Measurements from ENCODE around the gene SH3GLB1.
A peak's percentile ranks its signal among the peaks of the same experiment; 100 is the strongest.

SH3GLB1 gene

DNA sequence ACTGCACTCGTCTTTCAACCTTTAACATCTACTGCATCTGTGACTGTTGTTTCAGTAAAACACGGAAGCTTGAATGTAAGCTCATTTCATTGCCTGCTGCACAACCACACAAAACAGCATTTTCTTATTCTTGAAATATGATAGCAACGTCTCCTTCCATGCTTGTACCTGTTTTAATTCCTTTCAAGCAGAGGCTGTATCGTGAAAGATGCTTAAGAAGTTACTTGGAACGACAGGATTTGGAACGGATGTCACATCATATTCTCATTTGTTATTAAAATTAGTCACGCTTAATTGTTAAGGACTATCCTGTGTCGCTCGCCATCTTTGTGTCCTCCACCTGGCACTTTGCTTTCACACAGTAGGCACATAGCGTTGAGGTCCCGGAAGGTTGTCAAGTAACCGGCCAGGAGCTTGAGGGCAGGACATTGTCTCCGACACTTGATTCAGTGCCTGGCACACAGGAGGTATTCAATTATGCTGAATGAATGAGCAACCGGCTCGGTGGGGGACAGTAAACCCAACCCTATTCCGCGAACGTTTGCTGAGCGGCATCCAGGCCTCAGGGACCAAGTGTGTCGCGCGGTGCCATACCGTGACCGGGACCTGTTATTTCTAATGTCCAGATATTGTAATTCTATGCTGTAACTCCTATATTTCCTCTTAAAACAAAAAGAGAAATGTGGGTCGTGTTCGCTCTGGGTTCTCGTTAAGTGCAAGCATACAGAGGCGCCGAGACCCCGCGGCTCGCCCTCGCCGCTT lies 499 bp upstream of the SH3GLB1 start:
- FAIRE-seq (no peak), DNase-seq (ENCODE audit: insufficient read length, low spot score) (peak; percentile 6)
- TF ChIP-seq POLR2A (IDR thresholded peaks at IDR 0.05; ENCODE audit: low read depth, low read length) = peak; percentile 77; the same call in 1 of the 2 replicates
- peak; percentile 54; the same call in 1 of the 2 replicates for TF ChIP-seq TAF1 (IDR thresholded peaks at IDR 0.05; ENCODE audit: low read depth, low read length)
- TF ChIP-seq POU2F2 (IDR thresholded peaks at IDR 0.05; ENCODE audit: low read depth, low read length) = no peak

DNA sequence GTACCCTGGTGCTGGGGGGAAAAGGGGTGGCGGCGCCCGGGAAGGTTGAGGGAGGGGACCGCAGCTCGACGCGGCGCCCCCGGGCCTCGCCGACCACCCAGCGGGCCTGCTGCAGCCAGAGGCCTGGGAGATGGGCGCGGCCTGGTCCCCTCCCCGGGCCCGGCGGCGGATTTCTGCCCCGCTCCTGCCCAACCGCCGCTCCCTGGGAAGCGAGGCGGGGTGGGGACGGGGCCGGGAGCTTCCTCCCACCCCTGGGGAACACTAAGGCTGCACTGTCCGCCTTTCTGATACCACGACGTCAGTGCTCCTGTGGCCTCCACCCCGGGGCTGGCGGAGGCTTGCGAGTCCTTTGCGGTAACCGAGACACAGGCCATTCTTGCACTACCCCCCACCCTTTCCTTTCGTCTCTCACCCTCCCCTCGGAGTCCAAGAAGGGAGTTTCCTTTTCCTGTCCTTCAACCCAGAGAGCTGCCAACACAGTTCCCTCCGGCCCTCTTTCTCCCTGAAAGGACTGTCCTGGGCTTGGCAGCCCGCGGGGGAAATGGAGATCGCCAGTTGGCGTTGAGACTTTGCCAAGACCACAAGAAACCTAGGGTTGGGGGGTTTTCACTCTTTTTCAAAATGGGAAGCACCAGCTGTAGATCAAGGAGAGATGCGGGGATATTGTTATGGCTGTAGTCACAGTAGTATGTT lies 742 bp downstream of the SH3GLB1 start:
- DNase-seq (ENCODE audit: insufficient read length, low spot score) = peak; percentile 12
- no peak for TF ChIP-seq TAF1 (IDR thresholded peaks at IDR 0.05; ENCODE audit: low read depth, low read length)
- peak; percentile 6; the same call in 1 of the 2 replicates for TF ChIP-seq POLR2A (IDR thresholded peaks at IDR 0.05; ENCODE audit: low read depth, low read length)
- FAIRE-seq = peak; percentile 33

DNA sequence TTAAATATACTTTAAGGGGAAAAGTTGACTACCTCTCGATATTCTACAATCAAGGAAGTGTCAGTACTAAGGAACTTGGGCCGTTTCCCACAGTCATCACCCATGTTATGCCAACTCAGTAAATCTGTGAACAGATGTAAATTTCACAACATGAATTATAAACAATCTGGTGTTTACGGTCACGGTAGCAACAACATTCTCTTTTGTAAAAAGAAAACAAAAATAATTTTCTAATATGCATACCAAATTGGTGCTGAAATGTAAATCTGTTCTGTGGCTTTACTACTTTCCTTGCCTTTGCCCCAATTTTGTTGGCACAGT lies 1.2 kb downstream of the SH3GLB1 start:
- no peak for DNase-seq (ENCODE audit: insufficient read length, low spot score)

DNA sequence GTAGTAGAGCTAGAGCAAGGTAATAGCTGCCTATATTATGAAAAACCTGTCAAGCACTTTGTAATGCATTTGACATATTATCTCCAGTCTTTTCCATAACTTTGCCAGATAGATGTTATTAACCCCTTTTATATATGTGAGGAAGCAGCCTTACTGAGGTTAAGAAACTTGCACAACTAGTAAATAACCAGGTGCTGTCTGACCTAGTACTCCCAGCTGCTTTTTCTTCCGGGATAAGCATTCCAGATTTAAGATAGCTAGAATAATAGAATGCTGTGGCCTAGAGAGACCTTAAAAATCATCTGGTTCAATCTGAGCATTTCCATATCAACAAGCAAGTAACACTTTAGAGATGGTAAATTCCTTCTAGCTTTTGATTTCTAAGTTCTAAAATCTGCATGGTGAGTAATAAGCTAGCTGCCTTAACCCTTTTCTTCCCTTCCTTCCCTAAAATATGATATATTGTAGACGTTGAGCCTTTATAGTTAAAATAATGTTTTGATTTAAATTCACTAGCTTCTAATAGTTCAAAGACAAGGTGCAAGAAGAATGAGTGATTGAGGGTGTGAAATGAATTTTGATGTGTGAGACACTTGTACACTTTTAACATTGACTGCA lies 1.8 kb downstream of the SH3GLB1 start:
- FAIRE-seq (no peak), DNase-seq (ENCODE audit: insufficient read length, low spot score) (no peak)
- TF ChIP-seq TAF1 (IDR thresholded peaks at IDR 0.05; ENCODE audit: low read depth, low read length) (no peak), POU2F2 (IDR thresholded peaks at IDR 0.05; ENCODE audit: low read depth, low read length) (no peak), PAX5 (IDR thresholded peaks at IDR 0.05; ENCODE audit: insufficient read depth, low read length, severe bottlenecking) (no peak), SPI1 (IDR thresholded peaks at IDR 0.05; ENCODE audit: low read depth, low read length) (no peak), POLR2A (IDR thresholded peaks at IDR 0.05; ENCODE audit: low read depth, low read length) (no peak), POLR2AphosphoS5 (IDR thresholded peaks at IDR 0.05; ENCODE audit: low read depth, low read length) (no peak)

More for the DNA sequence above, 1.2 kb downstream of the SH3GLB1 start:
- TF ChIP-seq SPI1 (IDR thresholded peaks at IDR 0.05; ENCODE audit: low read depth, low read length) = no peak
- TF ChIP-seq PAX5 (IDR thresholded peaks at IDR 0.05; ENCODE audit: insufficient read depth, low read length, severe bottlenecking) = no peak
- TF ChIP-seq TAF1 (IDR thresholded peaks at IDR 0.05; ENCODE audit: low read depth, low read length) = no peak
- no peak for TF ChIP-seq POU2F2 (IDR thresholded peaks at IDR 0.05; ENCODE audit: low read depth, low read length)
- TF ChIP-seq POLR2A (IDR thresholded peaks at IDR 0.05; ENCODE audit: low read depth, low read length) = no peak
- TF ChIP-seq POLR2AphosphoS5 (IDR thresholded peaks at IDR 0.05; ENCODE audit: low read depth, low read length) = no peak
- FAIRE-seq = no peak

DNA sequence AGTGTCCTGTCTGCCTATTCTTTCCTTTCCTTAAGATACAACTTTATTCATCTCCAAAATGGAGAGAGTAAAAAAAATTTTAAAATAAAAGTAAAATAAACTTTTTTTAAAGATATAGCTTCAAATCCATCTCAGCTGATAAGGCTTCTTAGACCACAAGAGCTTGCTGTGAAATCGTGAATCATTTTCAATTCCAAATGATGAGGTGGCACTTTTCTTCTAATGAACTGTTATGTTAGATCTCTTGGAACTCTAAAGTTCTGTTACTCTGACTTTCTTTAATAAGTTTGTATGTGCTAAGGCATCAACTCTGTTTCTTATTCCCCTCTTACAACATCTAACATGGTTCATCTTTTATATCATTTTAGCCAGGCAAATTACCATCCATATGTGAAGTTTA lies 4.5 kb downstream of the SH3GLB1 start:
- TF ChIP-seq PAX5 (IDR thresholded peaks at IDR 0.05; ENCODE audit: insufficient read depth, low read length, severe bottlenecking) = no peak
- no peak for TF ChIP-seq POLR2A (IDR thresholded peaks at IDR 0.05; ENCODE audit: low read depth, low read length)
- no peak for TF ChIP-seq TAF1 (IDR thresholded peaks at IDR 0.05; ENCODE audit: low read depth, low read length)
- TF ChIP-seq SPI1 (IDR thresholded peaks at IDR 0.05; ENCODE audit: low read depth, low read length) = no peak
- no peak for TF ChIP-seq POU2F2 (IDR thresholded peaks at IDR 0.05; ENCODE audit: low read depth, low read length)
- no peak for TF ChIP-seq POLR2AphosphoS5 (IDR thresholded peaks at IDR 0.05; ENCODE audit: low read depth, low read length)
- no peak for FAIRE-seq
- no peak for DNase-seq (ENCODE audit: insufficient read length, low spot score)

DNA sequence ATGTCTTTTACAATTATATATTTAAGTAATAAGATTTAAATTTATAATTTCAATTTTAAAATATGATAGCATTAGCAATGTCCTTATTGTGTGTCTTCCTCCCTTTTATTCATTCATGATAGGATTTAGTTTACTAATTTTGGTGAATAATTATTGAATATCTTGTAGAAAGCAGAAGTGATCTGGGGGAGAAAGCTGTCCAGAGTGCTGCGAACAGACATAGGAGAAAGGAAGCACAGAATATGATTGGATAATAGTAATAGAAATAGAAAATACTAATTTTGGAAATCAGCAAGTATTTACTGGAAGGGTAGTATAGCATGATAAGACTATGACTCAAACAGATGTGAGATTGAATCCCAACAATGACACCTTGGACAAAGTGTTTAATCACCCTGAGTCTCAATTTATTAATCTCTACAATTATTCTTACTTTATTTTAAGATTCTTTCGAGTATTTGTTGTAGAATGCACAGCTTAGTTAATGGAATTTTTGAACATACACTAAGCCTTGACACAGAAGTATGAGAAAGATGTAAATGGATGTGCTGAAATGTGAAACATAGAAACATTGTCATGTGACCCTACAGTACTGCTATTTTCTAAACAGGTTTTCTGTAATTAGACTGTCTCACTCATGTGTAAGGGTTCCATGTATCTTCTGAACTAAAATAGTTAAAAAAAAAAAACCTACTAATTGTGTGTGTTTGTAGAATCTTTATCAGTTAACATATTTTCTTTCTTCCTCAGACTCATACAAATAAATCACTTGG lies 7.9 kb downstream of the SH3GLB1 start:
- FAIRE-seq (peak; percentile 75), DNase-seq (ENCODE audit: insufficient read length, low spot score) (no peak)
- TF ChIP-seq SPI1 (IDR thresholded peaks at IDR 0.05; ENCODE audit: low read depth, low read length) (peak; percentile 35; the same call in 1 of the 2 replicates), PAX5 (IDR thresholded peaks at IDR 0.05; ENCODE audit: insufficient read depth, low read length, severe bottlenecking) (no peak), POLR2AphosphoS5 (IDR thresholded peaks at IDR 0.05; ENCODE audit: low read depth, low read length) (no peak), POU2F2 (IDR thresholded peaks at IDR 0.05; ENCODE audit: low read depth, low read length) (no peak), POLR2A (IDR thresholded peaks at IDR 0.05; ENCODE audit: low read depth, low read length) (no peak), TAF1 (IDR thresholded peaks at IDR 0.05; ENCODE audit: low read depth, low read length) (no peak)

DNA sequence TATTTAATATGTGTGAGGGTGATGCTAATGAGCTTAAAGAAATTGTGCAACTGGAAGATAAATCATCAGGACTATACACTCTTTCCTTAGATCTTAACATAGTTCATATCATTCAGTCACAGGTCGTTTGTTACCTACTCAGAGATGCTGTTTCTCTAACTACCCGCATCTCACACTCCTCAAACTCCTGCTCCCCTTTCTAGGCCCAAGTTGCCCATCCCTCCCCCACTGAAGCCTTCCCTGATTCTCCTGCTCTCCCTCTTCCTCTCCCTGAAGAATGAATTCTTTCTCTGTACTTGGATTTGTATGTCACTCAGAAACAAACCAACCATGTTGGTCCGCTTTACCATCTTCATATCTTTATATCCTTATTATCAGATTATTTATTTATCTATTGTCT lies 9.1 kb downstream of the SH3GLB1 start:
- no peak for FAIRE-seq
- no peak for DNase-seq (ENCODE audit: insufficient read length, low spot score)
- TF ChIP-seq TAF1 (IDR thresholded peaks at IDR 0.05; ENCODE audit: low read depth, low read length) = no peak
- TF ChIP-seq SPI1 (IDR thresholded peaks at IDR 0.05; ENCODE audit: low read depth, low read length) = no peak
- no peak for TF ChIP-seq POLR2A (IDR thresholded peaks at IDR 0.05; ENCODE audit: low read depth, low read length)
- no peak for TF ChIP-seq POLR2AphosphoS5 (IDR thresholded peaks at IDR 0.05; ENCODE audit: low read depth, low read length)
- no peak for TF ChIP-seq POU2F2 (IDR thresholded peaks at IDR 0.05; ENCODE audit: low read depth, low read length)
- TF ChIP-seq PAX5 (IDR thresholded peaks at IDR 0.05; ENCODE audit: insufficient read depth, low read length, severe bottlenecking) = no peak

DNA sequence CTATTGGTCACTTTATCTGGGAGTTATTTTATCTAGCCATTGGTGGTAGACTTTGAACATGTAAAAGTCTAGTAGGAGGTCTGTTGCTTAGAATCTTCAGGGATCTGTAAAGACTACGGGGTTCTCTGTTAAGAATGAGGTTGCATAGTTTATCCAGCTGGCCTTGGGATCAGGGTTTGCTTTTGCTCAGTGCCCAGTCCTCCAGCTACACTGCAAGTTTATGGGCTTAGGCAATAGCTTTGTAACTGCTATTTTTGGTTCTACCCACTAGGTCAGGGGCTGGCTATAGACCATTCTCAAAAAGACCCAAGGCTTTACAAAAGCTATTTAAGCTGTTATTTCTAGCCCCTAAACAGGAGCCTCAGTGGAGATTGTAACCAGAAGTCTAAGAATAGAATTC lies 9.8 kb downstream of the SH3GLB1 start:
- FAIRE-seq (no peak), DNase-seq (ENCODE audit: insufficient read length, low spot score) (no peak)
- TF ChIP-seq PAX5 (IDR thresholded peaks at IDR 0.05; ENCODE audit: insufficient read depth, low read length, severe bottlenecking) = no peak
- no peak for TF ChIP-seq SPI1 (IDR thresholded peaks at IDR 0.05; ENCODE audit: low read depth, low read length)
- no peak for TF ChIP-seq POLR2A (IDR thresholded peaks at IDR 0.05; ENCODE audit: low read depth, low read length)
- no peak for TF ChIP-seq POU2F2 (IDR thresholded peaks at IDR 0.05; ENCODE audit: low read depth, low read length)
- no peak for TF ChIP-seq TAF1 (IDR thresholded peaks at IDR 0.05; ENCODE audit: low read depth, low read length)
- no peak for TF ChIP-seq POLR2AphosphoS5 (IDR thresholded peaks at IDR 0.05; ENCODE audit: low read depth, low read length)
